Kidney epithelial cell (primary cell): Measurements from ENCODE around the gene VMP1. TPM values are rescaled to one million over a fixed set of nuclear protein-coding genes. Genes with fewer than 3 reads are reported as not detected.
"Not testable (repeated sequence)": the region's sequence is repeated elsewhere in the genome, so short reads cannot be mapped to it uniquely, and the experiment has no call there.

Source experiments
- DNase-seq: peaks from one replicate; pipeline ENCODE4 v3.0.0-alpha.2; 2010; ENCODE audit warnings: low read depth
- H3K27me3 ChIP-seq: 2 replicates; pipeline ENCODE4 v1.6.0; 2011; ENCODE audit warnings: low read length; ENCODE audit not compliant: control insufficient read depth, insufficient read depth
- H3K36me3 ChIP-seq: 2 replicates; pipeline ENCODE4 v1.5.1; 2011; ENCODE audit warnings: low read length; ENCODE audit not compliant: control insufficient read depth, insufficient read depth
- H3K4me3 ChIP-seq: 2 replicates; pipeline ENCODE4 v1.5.1; 2011; ENCODE audit warnings: low read depth, mild to moderate bottlenecking, control low read depth, low read length
- CTCF ChIP-seq: IDR thresholded peaks from 2 replicates; pipeline ENCODE4 v1.5.1; 2011; ENCODE audit warnings: mild to moderate bottlenecking, moderate library complexity, low read length, control low read depth, inconsistent platforms; ENCODE audit not compliant: insufficient read depth, poor library complexity, severe bottlenecking
- total RNA-seq: library from RNA; depleted of rRNA; stranded (reverse); fragments of >200 nt; gene quantifications from 2 replicates; pipeline ENCODE4 v1.2.3, GENCODE V29; 2015

VMP1 gene
- total RNA-seq, 1 donor from 2014 or later = 224 TPM

DNA sequence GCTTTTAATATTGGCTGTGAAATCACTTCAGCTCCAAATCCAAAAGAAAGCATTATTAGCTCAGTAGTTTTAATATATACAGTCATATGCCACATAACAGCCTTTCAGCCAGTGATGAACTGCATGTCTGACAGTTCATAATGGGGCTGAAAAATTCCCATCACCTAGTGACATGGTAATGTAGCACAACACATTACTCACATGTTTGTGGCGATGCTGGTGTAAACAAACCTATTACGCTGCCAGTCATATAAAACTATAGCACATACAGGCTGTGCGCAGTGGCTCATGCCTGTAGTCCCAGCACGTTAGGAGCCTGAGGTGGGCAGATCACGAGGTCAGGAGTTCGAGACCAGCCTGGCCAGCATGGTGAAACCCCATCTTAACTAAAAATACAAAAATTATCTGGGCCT, 93.1 kb downstream of the VMP1 start:
- TF ChIP-seq CTCF = no peak
- no peak for DNase-seq
- H3K4me3 ChIP-seq = no peak overlapping the region

GRCh38 chr17:59802160-59802559, 94.7 kb downstream of the VMP1 start:
- no peak for DNase-seq
- Histone ChIP-seq H3K4me3 (no peak overlapping the region), H3K27me3 (no peaks in the 10 kb centered on the region), H3K36me3 (no peaks in the 10 kb centered on the region)
- TF ChIP-seq CTCF = no peak

More for the DNA sequence above, 93.1 kb downstream of the VMP1 start:
- H3K36me3 ChIP-seq = no peaks in the 10 kb centered on the region
- no peaks in the 10 kb centered on the region for H3K27me3 ChIP-seq

- H3K36me3 ChIP-seq = no peaks in the 10 kb centered on the region
- H3K4me3 ChIP-seq = no peak overlapping the region
- no peak for DNase-seq
- H3K27me3 ChIP-seq = no peaks in the 10 kb centered on the region
- TF ChIP-seq CTCF = no peak
Observed at GRCh38 chr17:59804901-59805465, 97.5 kb downstream of the VMP1 start.

DNA sequence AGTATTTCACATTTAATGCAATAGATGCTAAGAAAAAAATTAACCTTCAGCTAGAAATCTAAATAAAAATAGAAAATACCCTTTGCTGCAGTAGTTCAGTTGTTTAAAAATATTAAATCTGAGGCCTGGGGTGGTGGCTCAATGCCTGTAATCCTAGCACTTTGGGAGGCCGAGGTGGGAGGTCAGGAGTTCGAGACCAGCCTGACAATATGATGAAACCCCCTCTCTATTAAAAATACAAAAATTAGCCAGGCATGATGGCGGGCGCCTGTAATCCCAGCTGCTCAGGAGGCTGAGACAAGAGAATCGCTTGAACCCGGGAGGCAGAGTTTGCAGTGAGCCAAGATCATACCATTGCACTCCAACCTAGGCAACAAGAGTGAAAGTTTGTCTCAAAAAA, 98.9 kb downstream of the VMP1 start:
- not testable (repeated sequence) for H3K36me3 ChIP-seq, H3K27me3 ChIP-seq, H3K4me3 ChIP-seq, DNase-seq

DNA sequence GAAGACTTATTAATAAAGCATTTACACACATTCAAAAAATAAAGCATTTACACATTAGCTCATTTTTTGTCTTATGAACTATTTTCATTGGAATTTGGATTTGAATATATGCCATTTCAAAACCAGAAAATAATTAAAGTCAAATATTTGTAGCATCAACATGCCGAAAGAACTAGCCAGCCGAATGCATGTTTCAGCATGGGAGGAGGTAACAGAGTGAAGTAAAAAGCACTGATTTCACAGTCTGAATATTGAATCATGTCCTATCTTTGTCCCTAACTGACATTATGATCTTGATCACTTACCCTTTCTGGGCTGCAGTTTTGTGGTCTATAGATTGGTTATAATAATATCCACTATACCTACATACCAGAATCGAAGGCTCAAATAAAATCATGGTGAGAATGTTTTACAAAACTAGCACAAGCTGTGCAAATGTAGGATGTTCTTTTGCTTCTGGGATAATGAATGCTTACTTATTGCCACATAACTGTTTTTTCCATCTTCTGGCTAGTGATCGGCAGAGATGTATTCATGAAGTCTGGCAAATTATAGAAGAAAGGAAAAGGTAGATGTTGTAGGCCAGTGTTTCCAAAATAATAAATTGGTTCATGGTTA, 100.5 kb downstream of the VMP1 start:
- Histone ChIP-seq H3K4me3 (no peak overlapping the region), H3K36me3 (no peaks in the 10 kb centered on the region), H3K27me3 (no peaks in the 10 kb centered on the region)
- DNase-seq = no peak
- TF ChIP-seq CTCF = no peak

- no peak overlapping the region for H3K4me3 ChIP-seq
- no peak for DNase-seq
- H3K36me3 ChIP-seq = no peaks in the 10 kb centered on the region
- no peaks in the 10 kb centered on the region for H3K27me3 ChIP-seq
- no peak for TF ChIP-seq CTCF
Observed at GRCh38 chr17:59810894-59811153, 103.4 kb downstream of the VMP1 start.
